HCT116 (cell line): ENCODE data around the gene CEMIP2. TPM values are rescaled to one million over a fixed set of nuclear protein-coding genes. Genes with fewer than 3 reads are reported as not detected.

Source experiments
- ATAC-seq: fragments of 200-7000 bp; cut with Tn5 transposase; 2 replicates; pipeline ENCODE4 v1.9.1; 2020; ENCODE audit warnings: mild to moderate bottlenecking, moderate library complexity
- BruUV-seq: library from RNA; stranded (reverse); fragments of 400-500 nt; replicated peaks from 2 replicates; lab custom pipeline; 2021; lab: Mats Ljungman, UMichigan
- CTCF ChIA-PET: fragments of 300-600 bp; sonication (Branson Sonifier 250); formaldehyde crosslinking; loops from one replicate; lab custom pipeline; 2021; ENCODE audit warnings: antibody characterized with exemption; lab: Charles Lee
- POLR2A ChIA-PET: fragments of 300-600, 350-600 bp; sonication (Branson Sonifier 250); formaldehyde crosslinking; loops from one replicate; lab custom pipeline; 2021; ENCODE audit warnings: antibody characterized with exemption; lab: Charles Lee
- RAD21 ChIA-PET, 2 experiments: fragments of 300-600 bp; sonication (Branson Sonifier 250); formaldehyde crosslinking; loops; one replicate each; lab custom pipeline; 2023; ENCODE audit warnings: low total read pairs in 2 of 2; ENCODE audit not compliant: uncharacterized antibody in 2 of 2, unreplicated experiment in 2 of 2, low non-redundant PET in 1 of 2; lab: Charles Lee
- DNase-seq: peaks from one replicate; pipeline ENCODE4 v3.0.0-alpha.2; 2010; ENCODE audit warnings: low read depth, low spot score
- H2AFZ ChIP-seq: fragments of 200-600 bp; shearing (Covaris generic), sonication (generic); 2 replicates; pipeline ENCODE4 v1.6.1; 2017; ENCODE audit warnings: low read depth, mixed run types, mixed read lengths, antibody characterized with exemption, low read length; ENCODE audit not compliant: poor library complexity, severe bottlenecking
- H3K27ac ChIP-seq: 2 replicates; pipeline ENCODE4 v1.5.1; 2012; ENCODE audit warnings: low read depth, low read length
- H3K27me3 ChIP-seq: fragments of 200-600 bp; sonication (generic); 2 replicates; pipeline ENCODE4 v1.6.1; 2016; ENCODE audit warnings: mixed run types, low read length, mixed read lengths; ENCODE audit not compliant: insufficient read depth
- H3K36me3 ChIP-seq, 2 experiments: fragments of 200-500 bp in 1 of 2; fragments of 200-600 bp in 1 of 2; sonication (Bioruptor generic) in 1 of 2; sonication (generic) in 1 of 2; 2 replicates each; pipeline versions ENCODE4 v1.5.1 to v1.6.1; 2014 to 2016; ENCODE audit warnings: low read length in 2 of 2, inconsistent platforms in 1 of 2, mixed read lengths in 1 of 2, mixed run types in 1 of 2; ENCODE audit not compliant: insufficient read depth in 2 of 2, control insufficient read depth in 1 of 2
- H3K4me1 ChIP-seq, 2 experiments: fragments of 200-600 bp in 1 of 2; sonication (generic) in 1 of 2; 2 replicates each; pipeline versions ENCODE4 v1.5.1 to v1.6.1; 2012 to 2017; ENCODE audit warnings: low read length in 2 of 2, inconsistent platforms in 1 of 2, mild to moderate bottlenecking in 1 of 2, mixed read lengths in 1 of 2, mixed run types in 1 of 2, moderate library complexity in 1 of 2; ENCODE audit not compliant: insufficient read depth in 2 of 2, control insufficient read depth in 1 of 2
- H3K4me2 ChIP-seq: fragments of 200-600 bp; sonication (generic); 2 replicates; pipeline ENCODE4 v1.6.1; 2017; ENCODE audit warnings: mixed run types, low read length, mixed read lengths
- H3K4me3 ChIP-seq, 2 experiments: fragments of 200-600 bp in 1 of 2; sonication (generic) in 1 of 2; replicated peaks in 1 of 2; 2 replicates each; pipeline ENCODE4 v1.5.1; 2011 to 2016; ENCODE audit warnings: low read length in 2 of 2, control low read depth in 1 of 2, low read depth in 1 of 2, mild to moderate bottlenecking in 1 of 2, mixed read lengths in 1 of 2, mixed run types in 1 of 2
- H3K79me2 ChIP-seq: fragments of 200-600 bp; sonication (generic); 2 replicates; pipeline ENCODE4 v1.6.1; 2017; ENCODE audit warnings: mild to moderate bottlenecking, mixed run types, low read length, moderate library complexity, mixed read lengths; ENCODE audit not compliant: insufficient read depth
- H3K9ac ChIP-seq: fragments of 200-600 bp; sonication (generic); 2 replicates; pipeline ENCODE4 v1.6.1; 2016; ENCODE audit warnings: low read length, mixed read lengths
- H3K9me2 ChIP-seq: fragments of 200-600 bp; sonication (generic), shearing (Covaris generic); 2 replicates; pipeline ENCODE4 v1.6.1; 2017; ENCODE audit warnings: mixed run types, mild to moderate bottlenecking, moderate library complexity; ENCODE audit not compliant: insufficient read depth
- H3K9me3 ChIP-seq, 2 experiments: fragments of 200-500 bp in 1 of 2; fragments of 200-600 bp in 1 of 2; sonication (Bioruptor generic) in 1 of 2; sonication (generic) in 1 of 2; 2 replicates each; pipeline ENCODE4 v1.6.1; 2014 to 2017; ENCODE audit warnings: low read length in 2 of 2, mixed read lengths in 2 of 2, inconsistent platforms in 1 of 2, low read depth in 1 of 2, mild to moderate bottlenecking in 1 of 2, mixed run types in 1 of 2, moderate library complexity in 1 of 2; ENCODE audit not compliant: control insufficient read depth in 1 of 2, insufficient read depth in 1 of 2
- H4K20me1 ChIP-seq: fragments of 200-600 bp; sonication (generic), shearing (Covaris generic); 2 replicates; pipeline ENCODE4 v1.6.1; 2017; ENCODE audit warnings: mixed run types, mild to moderate bottlenecking, moderate library complexity; ENCODE audit not compliant: insufficient read depth
- ATF3 ChIP-seq: IDR thresholded peaks from 2 replicates; pipeline ENCODE4 v1.6.1; 2012
- CBX3 ChIP-seq: IDR thresholded peaks from 2 replicates; pipeline ENCODE4 v1.6.1; 2012; ENCODE audit warnings: low read depth
- CEBPB ChIP-seq: IDR thresholded peaks from 2 replicates; pipeline ENCODE4 v1.6.1; 2012; ENCODE audit warnings: low read depth
- CTCF ChIP-seq, 3 experiments: fragments of 200-600 bp in 1 of 3; sonication (generic) in 1 of 3; IDR thresholded peaks in 2 of 3; conservative IDR thresholded peaks in 1 of 3; 2 replicates each; pipeline ENCODE4 v1.5.1; 2012 to 2017; ENCODE audit warnings: low read depth in 2 of 3, low read length in 2 of 3, antibody characterized with exemption in 1 of 3, borderline replicate concordance in 1 of 3, control low read depth in 1 of 3, mild to moderate bottlenecking in 1 of 3, mixed read lengths in 1 of 3, mixed run types in 1 of 3, moderate library complexity in 1 of 3; ENCODE audit not compliant: insufficient read depth in 1 of 3
- EGR1 ChIP-seq: IDR thresholded peaks from 2 replicates; pipeline ENCODE4 v1.6.1; 2012; ENCODE audit warnings: low read depth
- ELF1 ChIP-seq: IDR thresholded peaks from 2 replicates; pipeline ENCODE4 v1.6.1; 2012; ENCODE audit warnings: low read depth, borderline replicate concordance
- EZH2 ChIP-seq: fragments of 200-600 bp; sonication (generic); IDR thresholded peaks from 2 replicates; pipeline ENCODE4 v1.6.1; 2017; ENCODE audit warnings: antibody characterized with exemption, mixed run types
- EZH2phosphoT487 ChIP-seq: fragments of 200-600 bp; IDR thresholded peaks from 2 replicates; pipeline ENCODE4 v1.6.1; 2018; ENCODE audit warnings: antibody characterized with exemption, borderline replicate concordance
- JUND ChIP-seq: IDR thresholded peaks from 2 replicates; pipeline ENCODE4 v1.6.1; 2012
- MAX ChIP-seq: IDR thresholded peaks from 2 replicates; pipeline ENCODE4 v1.6.1; 2012
- POLR2A ChIP-seq: IDR thresholded peaks from 2 replicates; pipeline ENCODE4 v1.7.0; 2011; ENCODE audit warnings: borderline replicate concordance; ENCODE audit not compliant: insufficient read depth, insufficient read length; ENCODE audit errors: extremely low read depth
- SIN3A ChIP-seq: IDR thresholded peaks from 2 replicates; pipeline ENCODE4 v1.6.1; 2012; ENCODE audit warnings: low read depth
- SP1 ChIP-seq: IDR thresholded peaks from 2 replicates; pipeline ENCODE4 v1.6.1; 2012; ENCODE audit warnings: low read depth
- SRF ChIP-seq: IDR thresholded peaks from 2 replicates; pipeline ENCODE4 v1.6.1; 2012; ENCODE audit warnings: low read depth
- YY1 ChIP-seq: IDR thresholded peaks from 2 replicates; pipeline ENCODE4 v1.6.1; 2011; ENCODE audit warnings: low read length, low read depth, moderate library complexity, mild to moderate bottlenecking; ENCODE audit not compliant: insufficient replicate concordance; ENCODE audit errors: extremely low read depth
- ZFX ChIP-seq: fragments of 450-650 bp; IDR thresholded peaks from 2 replicates; pipeline ENCODE4 v1.6.1; 2017
- intact Hi-C: fragments of 100-400 bp; cut with micrococcal nuclease; formaldehyde crosslinking; loops from 2 replicates; pipeline ENCODE4 v1.10.0; 2022
- total RNA-seq: library from RNA; stranded (reverse); gene quantifications from one replicate; pipeline ENCODE4 v1.2.1, GENCODE V29; 2021; ENCODE audit not compliant: unreplicated experiment

CEMIP2 gene
- total RNA-seq, 1 experiment from 2014 or later, result 14.3 TPM

- DNase-seq, result no peak
- Histone ChIP-seq H3K4me2 (no peak overlapping the region), H3K4me3 (no peak overlapping the region), H2AFZ (no peak overlapping the region), H3K9ac (no peak overlapping the region), H3K4me1 (no peaks in the 10 kb centered on the region), H3K36me3 (no peaks in the 10 kb centered on the region), H3K9me3 (no peaks in the 10 kb centered on the region), H3K27me3 (no peaks in the 10 kb centered on the region), H3K27ac (no peak overlapping the region), H4K20me1 (no peaks in the 10 kb centered on the region), H3K79me2 (no peaks in the 10 kb centered on the region), H3K9me2 (no peaks in the 10 kb centered on the region)
- TF ChIP-seq EGR1 (no peak), ZFX (no peak), ELF1 (no peak), CEBPB (no peak), SIN3A (no peak), CBX3 (no peak), POLR2A (no peak), EZH2 (no peak), SP1 (no peak), SRF (no peak), ATF3 (no peak), JUND (no peak), CTCF (IDR thresholded peaks at IDR 0.05 in 2 of 3, conservative IDR thresholded peaks at IDR 0.05 in 1 of 3; ENCODE audit: borderline replicate concordance in 1 of 3, insufficient read depth in 1 of 3, low read depth in 2 of 3, low read length in 2 of 3) (no peak), EZH2phosphoT487 (no peak), MAX (no peak), YY1 (no peak)
- CTCF ChIA-PET, result no interaction called here
- RAD21 ChIA-PET, result no interaction called here
- intact Hi-C loops, result no loop called here
- POLR2A ChIA-PET, result no interaction called here
- BruUV-seq, result no TSS peak
- no peak for ATAC-seq
Observed at GRCh38 chr9:71663216-71663615, 105.1 kb downstream of the CEMIP2 start.
